Stimulated activated naive B cell treated with anti-CD40 and anti-IgM and Interleukin-4, amounts not matched to agents 10 μg/mL and 1 μg/mL and 100 μg/mL, for 72 hours (primary cell): Measurements from ENCODE around the gene FCN3.

Source experiments
- ATAC-seq, 2 donors: fragments of 150-1000 bp; cut with Tn5 transposase; replicated peaks; 2 replicates each; pipeline ENCODE4 v1.10.0; 2021; ENCODE audit warnings: moderate library complexity in 1 of 2
- DNase-seq: peaks from one replicate; pipeline ENCODE4 v3.0.0; 2021
- H3K27ac Mint-ChIP-seq: one replicate; pipeline ENCODE4 v1.8.0; 2022; ENCODE audit warnings: mild to moderate bottlenecking, mixed read lengths
- H3K27me3 Mint-ChIP-seq, 2 donors: one replicate each; pipeline ENCODE4 v1.8.0; 2022; ENCODE audit warnings: mixed read lengths in 2 of 2
- H3K36me3 Mint-ChIP-seq, 2 donors: one replicate each; pipeline ENCODE4 v1.8.0; 2022; ENCODE audit warnings: mixed read lengths in 2 of 2, mild to moderate bottlenecking in 1 of 2
- H3K4me1 Mint-ChIP-seq, 2 donors: one replicate each; pipeline ENCODE4 v1.8.0; 2022; ENCODE audit warnings: mixed read lengths in 2 of 2, mild to moderate bottlenecking in 1 of 2
- H3K4me3 Mint-ChIP-seq, 2 donors: one replicate each; pipeline ENCODE4 v1.8.0; 2022; ENCODE audit warnings: mild to moderate bottlenecking in 2 of 2, mixed read lengths in 2 of 2, moderate library complexity in 1 of 2
- H3K9me3 Mint-ChIP-seq, 2 donors: one replicate each; pipeline ENCODE4 v1.8.0; 2022; ENCODE audit warnings: mixed read lengths in 2 of 2, mild to moderate bottlenecking in 1 of 2

The FCN3 gene

GRCh38 chr1:27336756-27337155 lies 37.9 kb downstream of the FCN3 start:
- peaks cover 47 to 61% of the 10 kb centered on the region in 2 donors for H3K36me3 Mint-ChIP-seq
- no peaks in the 10 kb centered on the region for H3K9me3 Mint-ChIP-seq
- no peak for DNase-seq
- H3K4me3 Mint-ChIP-seq = no peak overlapping the region
- peaks cover 33 to 52% of the 10 kb centered on the region in 2 donors for H3K4me1 Mint-ChIP-seq
- H3K27ac Mint-ChIP-seq = peak overlapping the region; percentile 83
- H3K27me3 Mint-ChIP-seq = no peaks in the 10 kb centered on the region
- no peak for ATAC-seq

GRCh38 chr1:27335506-27336422 lies 38.9 kb downstream of the FCN3 start:
- DNase-seq = no peak
- Mint-ChIP-seq H3K36me3 (peaks cover 52 to 63% of the 10 kb centered on the region in 2 donors), H3K27me3 (no peaks in the 10 kb centered on the region), H3K9me3 (no peaks in the 10 kb centered on the region), H3K4me3 (no peak overlapping the region), H3K4me1 (peaks cover 29 to 46% of the 10 kb centered on the region in 2 donors), H3K27ac (peak overlapping the region; percentile 1)
- ATAC-seq = no peak

- ATAC-seq = no peak
Observed at GRCh38 chr1:27333717-27334279, 40.8 kb downstream of the FCN3 start.

GRCh38 chr1:27332536-27333281 lies 41.9 kb downstream of the FCN3 start:
- peak overlapping the region; percentile 62 for H3K27ac Mint-ChIP-seq
- H3K4me3 Mint-ChIP-seq = no peak overlapping the region
- H3K27me3 Mint-ChIP-seq = no peaks in the 10 kb centered on the region
- H3K36me3 Mint-ChIP-seq = peaks cover 50 to 67% of the 10 kb centered on the region in 2 donors
- no peak for DNase-seq
- ATAC-seq = peak; percentile 84 to 91
- no peaks in the 10 kb centered on the region for H3K9me3 Mint-ChIP-seq
- H3K4me1 Mint-ChIP-seq = peaks cover 30 to 47% of the 10 kb centered on the region in 2 donors

More at GRCh38 chr1:27333717-27334279, 40.8 kb downstream of the FCN3 start:
- Mint-ChIP-seq H3K4me3 (no peak overlapping the region), H3K27me3 (no peaks in the 10 kb centered on the region), H3K4me1 (peaks cover 22 to 37% of the 10 kb centered on the region in 2 donors), H3K36me3 (peaks cover 50 to 64% of the 10 kb centered on the region in 2 donors), H3K27ac (no peak overlapping the region), H3K9me3 (no peaks in the 10 kb centered on the region)
- no peak for DNase-seq

GRCh38 chr1:27331922-27332321 lies 42.7 kb downstream of the FCN3 start:
- Mint-ChIP-seq H3K27ac (peak overlapping the region; percentile 62), H3K9me3 (no peaks in the 10 kb centered on the region), H3K4me1 (peaks cover 30 to 50% of the 10 kb centered on the region in 2 donors), H3K4me3 (no peak overlapping the region), H3K36me3 (peaks cover 50 to 65% of the 10 kb centered on the region in 2 donors), H3K27me3 (no peaks in the 10 kb centered on the region)
- DNase-seq = no peak
- ATAC-seq = no peak

GRCh38 chr1:27331426-27331825 lies 43.2 kb downstream of the FCN3 start:
- peaks cover 46 to 60% of the 10 kb centered on the region in 2 donors for H3K36me3 Mint-ChIP-seq
- no peak for ATAC-seq
- H3K9me3 Mint-ChIP-seq = no peaks in the 10 kb centered on the region
- H3K4me1 Mint-ChIP-seq = peaks cover 30 to 54% of the 10 kb centered on the region in 2 donors
- no peak for DNase-seq
- no peaks in the 10 kb centered on the region for H3K27me3 Mint-ChIP-seq
- no peak overlapping the region for H3K27ac Mint-ChIP-seq
- H3K4me3 Mint-ChIP-seq = no peak overlapping the region

GRCh38 chr1:27330786-27331185 lies 43.8 kb downstream of the FCN3 start:
- no peaks in the 10 kb centered on the region for H3K9me3 Mint-ChIP-seq
- H3K4me3 Mint-ChIP-seq = no peak overlapping the region
- peaks cover 33 to 61% of the 10 kb centered on the region in 2 donors for H3K4me1 Mint-ChIP-seq
- H3K36me3 Mint-ChIP-seq = peaks cover 39 to 57% of the 10 kb centered on the region in 2 donors
- DNase-seq = no peak
- peak overlapping the region; percentile 21 for H3K27ac Mint-ChIP-seq
- no peak for ATAC-seq
- no peaks in the 10 kb centered on the region for H3K27me3 Mint-ChIP-seq

GRCh38 chr1:27327964-27328363 lies 46.7 kb downstream of the FCN3 start:
- DNase-seq (no peak), ATAC-seq (no peak)
- H3K9me3 Mint-ChIP-seq = no peaks in the 10 kb centered on the region
- H3K4me1 Mint-ChIP-seq = peaks cover 40 to 73% of the 10 kb centered on the region in 2 donors
- no peaks in the 10 kb centered on the region for H3K27me3 Mint-ChIP-seq
- no peak overlapping the region for H3K4me3 Mint-ChIP-seq
- peaks cover 30 to 54% of the 10 kb centered on the region in 2 donors for H3K36me3 Mint-ChIP-seq
- peak overlapping the region; percentile 43 for H3K27ac Mint-ChIP-seq

- Mint-ChIP-seq H3K9me3 (no peaks in the 10 kb centered on the region), H3K36me3 (peaks cover 18 to 38% of the 10 kb centered on the region in 2 donors), H3K27me3 (peaks cover 0 to 4% of the 10 kb centered on the region in 2 donors), H3K4me1 (peaks cover 28 to 58% of the 10 kb centered on the region in 2 donors), H3K27ac (no peak overlapping the region), H3K4me3 (no peak overlapping the region)
- no peak for ATAC-seq
- DNase-seq = no peak
Observed at GRCh38 chr1:27325286-27325685, 49.3 kb downstream of the FCN3 start.

GRCh38 chr1:27322569-27323240 lies 51.9 kb downstream of the FCN3 start:
- Mint-ChIP-seq H3K36me3 (peaks cover 10 to 23% of the 10 kb centered on the region in 2 donors), H3K9me3 (no peaks in the 10 kb centered on the region), H3K27ac (peak overlapping the region; percentile 98)

GRCh38 chr1:27321813-27322568 lies 52.6 kb downstream of the FCN3 start, which contains the start of gene TMEM222:
Gene TMEM222, plus strand, starts transcription at chr1:27322163. Its CDS starts 35 bp downstream, at chr1:27322198.
- H3K4me3 Mint-ChIP-seq = peak within 1 kb of the TSS; percentile 95 to 98
- peaks cover 10 to 23% of the 10 kb centered on the region in 2 donors for H3K36me3 Mint-ChIP-seq
- peaks cover 0 to 4% of the 10 kb centered on the region in 2 donors for H3K27me3 Mint-ChIP-seq
- peak within 1 kb of the TSS; percentile 98 for H3K27ac Mint-ChIP-seq
- DNase-seq (peak; percentile 98), ATAC-seq (peak; percentile 95 to 97)
- H3K9me3 Mint-ChIP-seq = no peaks in the 10 kb centered on the region
- H3K4me1 Mint-ChIP-seq = peaks cover 21 to 39% of the 10 kb centered on the region in 2 donors

More at GRCh38 chr1:27322569-27323240, 51.9 kb downstream of the FCN3 start:
- no peak for DNase-seq
- no peak for ATAC-seq
- peak overlapping the region; percentile 95 to 98 for H3K4me3 Mint-ChIP-seq
- H3K27me3 Mint-ChIP-seq = peaks cover 0 to 4% of the 10 kb centered on the region in 2 donors
- peaks cover 21 to 41% of the 10 kb centered on the region in 2 donors for H3K4me1 Mint-ChIP-seq
